ENCODE measurements around the gene NEK2.
A peak's percentile ranks its signal among the peaks of the same experiment; 100 is the strongest.
"Not testable (repeated sequence)": the region's sequence is repeated elsewhere in the genome, so short reads cannot be mapped to it uniquely, and the experiment has no call there.

Gene NEK2

GRCh38 chr1:211693911-211694310 lies 18.5 kb upstream of the NEK2 start:
- not testable (repeated sequence) for DNase-seq

GRCh38 chr1:211688421-211688820 lies 13.0 kb upstream of the NEK2 start:
- no peak for DNase-seq

GRCh38 chr1:211687462-211688215 lies 12.2 kb upstream of the NEK2 start:
- no peak for DNase-seq

DNA sequence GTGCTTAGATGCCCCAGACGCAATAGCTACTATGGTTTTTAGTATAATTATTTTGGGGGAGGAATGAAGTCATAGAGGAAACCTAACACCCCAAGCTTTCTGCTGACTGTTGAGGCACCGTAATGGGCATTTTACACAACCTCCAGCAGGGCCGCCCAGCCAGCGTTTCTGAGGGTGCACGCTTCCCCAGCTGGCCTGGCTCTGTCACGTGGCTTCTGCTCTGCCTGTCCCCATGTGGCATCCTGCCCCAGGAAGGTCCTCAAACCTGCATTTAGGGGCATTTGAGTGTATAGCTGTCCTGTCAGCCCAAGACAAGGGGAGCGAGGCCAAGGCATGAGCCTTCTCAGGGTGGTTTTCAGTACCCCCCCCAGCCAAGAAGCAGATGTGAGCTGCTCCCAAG lies 10.4 kb upstream of the NEK2 start:
- DNase-seq = no peak

- DNase-seq = no peak
These were observed 9.4 kb upstream of the NEK2 start for GRCh38 chr1:211684791-211685190.

DNA sequence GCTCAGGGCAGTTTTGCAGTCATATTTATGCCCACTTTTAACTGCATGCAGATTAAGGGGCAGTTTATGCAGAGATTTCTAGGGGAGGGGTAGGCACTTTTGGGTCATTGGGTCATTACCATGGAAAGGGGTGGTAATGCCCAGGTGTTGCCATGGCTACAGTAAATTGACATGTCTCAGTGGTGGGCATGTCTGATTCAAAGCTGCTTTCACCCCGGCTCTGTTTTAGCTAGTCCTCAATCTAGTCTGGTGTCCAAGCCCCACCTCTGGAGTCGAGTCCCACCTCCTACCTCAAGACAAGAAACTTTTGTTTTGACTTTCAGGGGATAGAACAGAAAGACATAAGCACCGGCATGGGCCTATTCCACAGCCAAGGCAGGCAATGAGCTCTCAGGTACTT lies 8.9 kb upstream of the NEK2 start:
- no peak for DNase-seq

GRCh38 chr1:211683396-211684297 lies 8.2 kb upstream of the NEK2 start:
- DNase-seq = no peak

GRCh38 chr1:211682186-211682585 lies 6.8 kb upstream of the NEK2 start:
- DNase-seq = not testable (repeated sequence)

DNA sequence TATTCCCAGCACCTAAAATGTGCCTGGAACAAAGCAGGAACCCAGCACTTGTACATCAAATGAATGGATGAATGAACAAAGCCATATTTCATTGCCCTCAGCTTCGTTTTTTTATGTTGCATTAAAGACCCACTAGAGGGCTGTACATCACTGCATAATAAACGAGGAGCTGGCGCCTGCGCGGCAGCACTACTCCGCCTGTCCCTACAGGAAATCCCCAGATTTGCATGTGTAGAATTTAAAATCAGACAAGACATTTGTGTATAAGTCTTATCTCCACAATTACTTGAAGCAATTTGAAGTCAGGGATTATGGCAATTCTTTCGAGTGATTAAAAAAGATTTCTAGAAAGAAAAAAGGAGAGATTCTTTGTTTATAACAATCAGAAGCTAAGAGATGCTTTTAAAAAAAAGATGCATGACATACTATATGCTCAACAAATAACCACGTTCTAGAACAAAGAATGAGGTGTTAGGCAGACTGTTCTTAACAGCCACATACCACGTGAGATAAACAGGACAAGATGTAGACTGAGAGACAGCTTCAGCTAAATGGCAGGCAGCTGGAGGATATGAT lies 5.4 kb upstream of the NEK2 start:
- DNase-seq = peak; percentile 58

- DNase-seq = no peak
These were observed 2.2 kb upstream of the NEK2 start for GRCh38 chr1:211677659-211678058.

GRCh38 chr1:211676761-211677160 lies 1.3 kb upstream of the NEK2 start:
- DNase-seq = no peak

DNA sequence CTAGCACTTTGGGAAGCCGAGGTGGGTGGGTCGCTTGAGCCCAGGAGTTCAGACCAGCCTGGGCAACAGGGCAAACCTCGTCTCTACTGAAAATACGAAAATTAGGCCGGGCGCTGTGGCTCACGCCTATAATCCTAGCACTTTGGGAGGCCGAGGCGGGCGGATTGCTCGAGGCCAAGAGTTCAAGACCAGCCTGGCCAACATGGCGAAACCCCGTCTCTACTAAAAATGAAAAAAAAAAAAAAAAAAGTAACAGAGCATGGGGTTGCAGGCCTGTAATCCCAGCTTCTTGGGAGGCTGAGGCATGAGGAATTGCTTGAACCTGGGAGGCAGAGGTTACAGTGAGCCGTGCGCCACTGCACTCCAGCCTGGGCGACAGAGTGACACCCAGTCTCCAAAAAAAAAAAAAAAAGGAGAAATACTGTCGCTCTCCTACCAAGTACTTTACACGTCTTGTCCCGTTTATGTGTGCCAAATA lies 724 bp upstream of the NEK2 start:
- DNase-seq = no peak

DNA sequence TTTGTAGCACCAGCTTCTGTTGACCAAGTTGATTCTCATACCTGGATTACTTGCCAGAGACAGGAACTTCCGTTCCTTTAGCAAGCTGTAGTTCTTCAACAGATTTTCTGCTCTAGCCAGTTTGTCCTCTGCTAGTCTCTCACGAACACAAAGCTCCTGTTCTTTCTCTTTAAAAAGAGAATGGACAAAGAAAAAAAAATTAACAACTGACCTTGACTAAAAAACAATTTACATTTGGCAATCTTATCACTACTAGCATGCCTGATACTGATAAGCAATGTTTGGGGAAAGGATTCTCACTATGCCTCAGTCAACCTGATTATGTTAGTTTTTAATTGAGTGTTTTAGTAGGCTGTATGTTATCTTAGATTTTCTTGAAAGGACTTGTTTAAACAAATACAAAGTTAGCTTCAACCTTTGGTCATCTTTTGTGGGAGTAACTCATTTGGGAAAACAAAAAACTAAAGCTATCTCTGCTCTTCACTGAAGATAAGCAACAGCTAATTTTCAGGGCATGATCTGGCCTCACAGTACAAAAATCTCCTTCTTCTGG lies 8.3 kb downstream of the NEK2 start:
- no peak for DNase-seq

DNA sequence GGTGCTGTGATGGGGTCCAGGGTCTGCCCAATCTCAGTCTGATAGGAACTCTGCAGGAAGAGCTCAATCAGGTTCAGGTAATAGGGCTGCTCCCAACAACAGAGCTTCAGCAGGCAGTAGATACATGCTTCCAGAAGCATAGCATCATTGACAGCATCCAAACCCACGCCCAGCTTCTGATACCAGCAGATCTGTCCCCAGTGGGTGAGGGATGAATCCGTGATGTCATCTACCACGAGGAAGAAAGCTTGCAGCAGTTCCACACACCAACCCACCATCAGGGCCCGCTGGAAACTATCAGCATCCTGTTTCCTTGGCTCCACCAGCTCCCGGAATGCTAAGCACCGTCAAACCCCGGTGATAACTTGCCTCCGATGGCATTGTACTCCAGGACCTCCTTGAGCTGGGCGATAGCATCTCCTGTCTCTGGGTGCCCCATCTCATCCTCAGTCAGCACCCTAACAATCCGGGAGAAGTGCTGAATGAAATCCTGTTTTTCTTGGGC lies 14.7 kb downstream of the NEK2 start:
- DNase-seq = no peak

DNA sequence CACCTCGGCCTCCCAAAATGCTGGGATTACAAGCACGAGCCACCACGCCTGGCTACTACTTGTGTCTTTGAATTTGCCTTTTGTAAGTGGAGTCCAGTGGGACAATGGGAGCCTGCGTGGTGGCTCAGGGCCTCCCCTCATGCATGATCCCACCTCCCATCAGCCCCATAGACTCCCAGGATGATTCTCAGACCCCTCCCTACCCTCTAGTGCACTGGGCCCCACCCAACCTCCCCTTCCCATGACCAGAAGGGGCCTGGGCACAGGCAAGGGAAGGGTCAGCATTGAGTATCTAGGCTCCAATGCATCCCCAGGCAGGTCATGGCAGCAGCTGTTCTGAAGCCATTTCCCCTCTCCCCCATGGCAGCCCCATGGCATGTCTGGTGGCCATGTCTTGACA lies 18.7 kb downstream of the NEK2 start:
- no peak for DNase-seq

GRCh38 chr1:211654838-211655787 lies 20.3 kb downstream of the NEK2 start:
- peak; percentile 84 for DNase-seq

DNA sequence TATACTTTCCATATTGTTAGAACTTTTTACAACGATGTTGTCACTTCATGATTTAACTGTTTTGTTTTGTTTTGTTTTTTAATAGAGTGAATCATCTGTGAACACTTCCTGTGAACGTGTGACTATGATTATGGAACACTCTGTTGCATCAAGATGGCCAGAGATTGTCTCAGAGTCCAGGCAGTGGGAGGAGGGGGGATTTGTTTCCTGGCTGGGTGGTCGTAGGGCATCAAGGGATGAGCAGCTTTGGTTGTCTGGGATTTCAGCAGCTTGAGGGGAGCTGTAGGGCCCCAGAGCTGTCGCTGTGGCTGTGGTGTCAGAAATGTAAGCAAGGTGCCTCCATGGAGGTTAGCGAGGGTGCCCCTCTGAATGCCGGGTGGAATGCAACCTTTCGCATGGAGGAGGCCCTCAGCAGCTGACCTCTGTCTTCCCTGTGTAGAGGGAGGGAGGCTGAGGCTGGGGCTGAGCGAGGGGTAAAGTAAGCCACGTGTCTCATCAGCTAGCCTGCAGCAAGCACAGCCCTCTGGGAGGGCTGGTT lies 21.4 kb downstream of the NEK2 start:
- DNase-seq = no peak

- no peak for DNase-seq
These were observed 22.1 kb downstream of the NEK2 start for GRCh38 chr1:211653293-211653692.

GRCh38 chr1:211652371-211652770 lies 23.1 kb downstream of the NEK2 start:
- DNase-seq = no peak

- DNase-seq = no peak
These were observed 24.5 kb downstream of the NEK2 start for GRCh38 chr1:211650904-211651303.

Data from activated CD4-positive, CD25-positive, alpha-beta regulatory T cell treated with anti-CD3 and anti-CD28 coated beads, Interleukin-2, amount 50 U/mL, for 72 hours (primary cell).